ENCODE results near the gene VOPP1.
"Not testable (repeated sequence)": the region's sequence is repeated elsewhere in the genome, so short reads cannot be mapped to it uniquely, and the experiment has no call there.

- not testable (repeated sequence) for TF ChIP-seq CTCF (conservative IDR thresholded peaks at IDR 0.05 in 1 of 2, IDR thresholded peaks at IDR 0.05 in 1 of 2; ENCODE audit: extremely low read depth in 1 of 2, insufficient read depth in 1 of 2, low read depth in 1 of 2, low read length in 2 of 2); EZH2 (IDR thresholded peaks at IDR 0.05; ENCODE audit: borderline replicate concordance, low read length)
These were observed 99.9 kb downstream of the VOPP1 start for GRCh38 chr7:55472406-55472805.

All from mammary epithelial cell (primary cell).